NOMO-1 treated with dmso at 0.1 percent for 144 hours (cell line): ENCODE measurements around the gene KCNK15.
"Not testable (repeated sequence)": the region's sequence is repeated elsewhere in the genome, so short reads cannot be mapped to it uniquely, and the experiment has no call there.

Source experiments
- DNase-seq: peaks from one replicate; lab custom pipeline; 2025; ENCODE audit not compliant: unreplicated experiment; lab: John Stamatoyannopoulos, UW

KCNK15 gene

GRCh38 chr20:44758247-44759101, 12.8 kb downstream of the KCNK15 start:
- no peak for DNase-seq

- DNase-seq = no peak
Observed at GRCh38 chr20:44759595-44759994, 13.9 kb downstream of the KCNK15 start.

- DNase-seq = no peak
Observed at GRCh38 chr20:44761423-44761822, 15.8 kb downstream of the KCNK15 start.

GRCh38 chr20:44762466-44763140, 16.9 kb downstream of the KCNK15 start:
- no peak for DNase-seq

- not testable (repeated sequence) for DNase-seq
Observed at GRCh38 chr20:44763798-44764197, 18.1 kb downstream of the KCNK15 start.

GRCh38 chr20:44765091-44765490, 19.4 kb downstream of the KCNK15 start:
- no peak for DNase-seq

- no peak for DNase-seq
Observed at GRCh38 chr20:44765701-44766347, 20.2 kb downstream of the KCNK15 start.

- no peak for DNase-seq
Observed at GRCh38 chr20:44768256-44768655, 22.6 kb downstream of the KCNK15 start.

- DNase-seq = no peak
Observed at GRCh38 chr20:44768854-44769480, 23.3 kb downstream of the KCNK15 start.

- no peak for DNase-seq
Observed at GRCh38 chr20:44769481-44769863, 23.8 kb downstream of the KCNK15 start.

- DNase-seq = no peak
Observed at GRCh38 chr20:44770484-44771171, 25.0 kb downstream of the KCNK15 start.

GRCh38 chr20:44771172-44771535, 25.5 kb downstream of the KCNK15 start:
- DNase-seq = no peak

- DNase-seq = no peak
Observed at GRCh38 chr20:44772636-44773035, 27.0 kb downstream of the KCNK15 start.

- no peak for DNase-seq
Observed at GRCh38 chr20:44773070-44773829, 27.6 kb downstream of the KCNK15 start.

- no peak for DNase-seq
Observed at GRCh38 chr20:44776980-44777379, 31.3 kb downstream of the KCNK15 start.

- DNase-seq = peak; percentile 8
Observed at GRCh38 chr20:44780226-44780625, 34.6 kb downstream of the KCNK15 start.

GRCh38 chr20:44781118-44781517, 35.5 kb downstream of the KCNK15 start:
- DNase-seq = no peak

GRCh38 chr20:44781791-44782190, 36.1 kb downstream of the KCNK15 start:
- no peak for DNase-seq

GRCh38 chr20:44784688-44785087, 39.0 kb downstream of the KCNK15 start:
- DNase-seq = no peak

- DNase-seq = no peak
Observed at GRCh38 chr20:44785768-44786167, 40.1 kb downstream of the KCNK15 start.
